ENCODE measurements around the gene TMC7.
A peak's percentile ranks its signal among the peaks of the same experiment; 100 is the strongest.

The TMC7 gene

DNA sequence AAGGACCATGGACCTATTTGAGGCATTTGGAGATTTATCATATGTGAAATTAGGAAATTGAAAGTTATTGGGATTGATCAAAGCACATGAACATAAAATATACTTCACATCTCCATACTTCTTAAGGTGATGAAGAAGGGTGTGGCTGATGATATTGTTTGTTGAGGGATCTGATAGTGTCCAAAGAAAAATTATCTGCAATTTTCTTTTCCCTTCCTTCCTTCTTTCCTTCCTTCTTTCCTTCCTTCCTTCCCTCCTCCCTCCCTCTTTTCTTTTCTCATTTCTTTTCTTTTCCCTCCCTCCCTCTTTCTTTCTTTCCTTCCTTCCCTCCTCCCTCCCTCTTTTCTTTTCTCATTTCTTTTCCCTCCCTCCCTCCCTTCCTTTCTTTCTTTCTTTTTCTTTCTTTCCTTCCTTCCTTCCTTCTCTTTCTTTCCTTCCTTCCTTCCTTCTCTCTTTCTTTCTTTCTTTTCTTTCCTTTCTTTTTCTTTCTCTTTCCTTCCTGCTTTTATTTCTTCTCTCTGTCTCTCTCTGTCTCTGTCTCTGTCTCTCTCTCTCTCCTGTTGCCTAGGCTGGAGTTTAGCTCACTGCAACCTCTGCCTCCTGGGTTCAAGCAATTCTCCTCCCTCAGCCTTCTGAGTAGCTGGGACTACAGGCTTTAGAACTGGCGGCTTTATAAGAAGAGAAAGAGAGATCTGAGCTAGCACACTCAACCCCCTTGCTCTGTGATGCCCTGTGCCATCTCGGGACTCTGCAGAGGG lies 109.1 kb downstream of the TMC7 start:
- DNase-seq = no peak

DNA sequence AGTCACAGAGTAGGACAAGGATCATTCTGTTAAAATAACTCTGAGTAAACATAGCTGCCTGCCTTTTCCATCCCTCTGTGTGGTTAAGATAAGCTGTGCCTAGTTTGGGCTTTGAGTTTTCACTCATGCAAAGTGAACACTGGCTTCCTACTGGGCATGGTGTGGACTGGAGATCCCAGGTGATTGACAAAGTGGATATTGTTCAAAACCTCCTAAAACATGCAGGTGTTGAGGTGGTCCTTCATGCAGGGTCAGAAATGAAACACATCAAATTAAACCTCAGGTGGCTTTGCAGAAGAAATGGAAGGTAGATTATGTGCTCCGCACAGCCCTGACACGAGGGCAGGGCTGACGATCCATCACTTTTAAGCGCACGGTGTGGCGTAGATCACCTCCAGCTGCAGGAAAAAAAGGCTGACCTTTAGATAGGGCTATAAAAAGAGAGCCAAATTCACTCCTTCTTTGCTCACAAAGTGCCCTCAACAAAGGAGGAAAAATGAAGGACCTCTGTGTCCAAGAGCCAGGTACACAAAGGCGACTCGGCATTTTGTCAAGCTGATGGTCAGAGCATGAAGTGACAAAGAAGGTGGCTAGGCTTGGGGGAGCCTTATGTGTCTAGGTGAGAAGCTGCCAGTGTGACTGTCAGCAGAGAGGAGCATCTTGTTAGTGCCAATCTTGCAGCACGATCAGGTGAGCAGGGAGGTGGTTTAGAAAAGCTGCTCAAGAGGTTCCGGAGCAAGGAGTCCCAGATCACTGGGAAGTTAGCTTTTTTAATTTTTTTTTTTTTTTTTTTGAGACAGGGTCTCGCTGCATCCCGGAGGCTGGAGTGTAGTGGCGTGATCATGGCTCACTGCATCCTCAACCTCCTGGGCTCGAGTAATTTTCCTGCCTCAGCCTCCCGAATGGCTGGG lies 110.2 kb downstream of the TMC7 start:
- no peak for DNase-seq

DNA sequence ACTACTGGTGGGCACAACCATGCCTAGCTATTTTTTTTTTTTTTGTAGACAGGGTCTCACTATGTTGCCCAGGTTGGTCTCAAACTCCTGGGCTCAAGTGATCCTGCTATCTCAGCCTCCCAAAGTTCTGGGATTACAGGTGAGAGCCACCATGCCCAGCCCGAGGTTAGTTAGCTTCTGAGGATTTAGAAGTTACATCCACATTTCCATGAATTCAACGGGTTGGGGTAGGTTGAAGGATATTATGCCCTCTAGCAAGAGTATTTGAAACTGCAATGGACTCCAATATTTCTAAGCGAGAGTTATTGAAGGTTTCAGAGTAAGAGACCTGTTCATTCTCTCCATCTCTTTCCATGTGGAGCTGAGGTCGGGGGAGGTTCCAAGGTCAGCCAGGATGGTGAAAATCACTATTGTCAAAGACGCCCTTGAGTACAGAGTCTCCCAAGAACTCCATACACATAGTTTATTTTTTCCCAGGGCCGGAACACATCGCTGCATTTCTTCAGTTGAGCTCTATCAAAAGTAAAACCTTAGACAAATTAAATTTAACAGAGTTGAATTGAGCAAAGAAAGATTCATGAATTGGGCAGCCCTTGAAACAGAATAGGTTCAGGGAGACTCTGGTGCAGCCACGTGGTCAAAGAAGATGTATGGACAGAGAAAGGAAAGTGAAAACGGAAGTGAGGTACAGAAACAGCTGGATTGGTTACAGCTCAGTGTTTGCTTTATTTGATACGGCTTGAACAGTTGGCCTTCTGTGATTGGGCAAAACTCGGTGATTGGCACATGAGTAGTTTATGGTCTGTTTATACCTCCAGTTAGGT lies 111.0 kb downstream of the TMC7 start:
- DNase-seq = peak; percentile 13

DNA sequence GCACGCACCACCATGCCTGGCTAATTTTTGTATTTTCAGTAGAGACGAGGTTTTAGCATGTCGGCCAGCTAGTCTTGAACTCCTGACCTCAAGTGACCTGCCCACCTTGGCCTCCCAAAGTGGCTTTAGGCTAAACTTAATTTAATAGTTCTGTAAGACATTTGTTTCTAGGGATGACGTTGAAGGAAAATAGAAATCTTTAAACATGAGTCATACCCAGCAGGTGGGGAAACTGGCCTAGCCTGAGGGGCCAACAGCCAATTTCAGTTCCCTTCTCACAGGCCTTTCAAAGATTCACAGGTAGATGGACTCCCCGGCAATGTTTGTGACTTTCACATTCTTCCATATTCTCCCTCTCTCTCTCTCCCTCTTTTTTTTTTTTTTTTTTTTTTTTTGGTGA lies 111.9 kb downstream of the TMC7 start:
- no peak for DNase-seq

DNA sequence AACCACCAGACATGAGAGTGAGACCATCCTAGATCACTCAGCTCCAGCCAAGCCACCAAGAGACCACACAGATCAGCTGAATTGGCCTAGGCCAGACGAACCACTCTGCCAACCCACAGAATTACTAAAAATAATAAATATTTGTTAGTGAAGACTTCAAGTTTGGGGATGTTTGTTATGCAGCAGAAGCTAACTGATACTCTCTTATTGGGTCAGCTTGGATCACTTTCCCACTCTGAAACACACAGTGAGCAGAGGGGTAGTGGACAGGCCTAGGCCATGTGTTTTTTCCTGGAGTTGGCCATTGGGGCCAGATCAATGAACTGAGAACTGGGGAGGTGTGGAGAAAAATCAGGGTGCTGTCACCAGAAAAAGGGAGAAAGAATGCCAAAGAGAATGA lies 114.4 kb downstream of the TMC7 start:
- DNase-seq = no peak

DNA sequence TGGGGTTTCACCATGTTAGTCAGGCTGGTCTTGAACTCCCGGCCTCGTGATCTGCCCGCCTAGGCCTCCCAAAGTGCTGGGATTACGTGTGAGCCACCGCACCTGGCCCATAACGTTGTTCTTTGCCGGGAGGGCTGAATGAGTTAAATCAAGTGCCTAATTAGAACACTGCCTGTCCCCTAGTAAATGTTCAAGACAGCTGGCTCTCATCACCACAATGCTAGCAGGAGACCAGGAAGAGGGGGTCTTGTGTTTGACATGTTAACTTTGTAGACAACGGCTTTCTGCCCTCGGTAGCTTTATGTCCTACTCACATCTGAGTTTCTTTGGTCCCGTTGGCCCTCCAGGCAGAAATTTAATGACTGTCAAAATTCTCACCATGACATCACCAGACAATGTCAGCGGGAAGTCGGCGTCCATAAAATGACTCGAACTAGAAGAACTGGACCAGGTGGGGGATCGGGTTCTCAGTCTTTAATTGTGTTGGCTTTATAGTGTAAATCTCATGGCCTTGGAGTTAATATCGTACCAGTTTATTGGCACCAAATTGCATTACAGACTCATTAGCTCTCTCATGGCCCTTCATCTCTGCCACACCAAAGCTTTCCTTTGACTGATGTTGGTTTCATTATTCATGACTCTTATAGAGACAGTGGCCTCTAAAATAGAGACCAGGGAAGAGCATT lies 118.6 kb downstream of the TMC7 start:
- DNase-seq = no peak

DNA sequence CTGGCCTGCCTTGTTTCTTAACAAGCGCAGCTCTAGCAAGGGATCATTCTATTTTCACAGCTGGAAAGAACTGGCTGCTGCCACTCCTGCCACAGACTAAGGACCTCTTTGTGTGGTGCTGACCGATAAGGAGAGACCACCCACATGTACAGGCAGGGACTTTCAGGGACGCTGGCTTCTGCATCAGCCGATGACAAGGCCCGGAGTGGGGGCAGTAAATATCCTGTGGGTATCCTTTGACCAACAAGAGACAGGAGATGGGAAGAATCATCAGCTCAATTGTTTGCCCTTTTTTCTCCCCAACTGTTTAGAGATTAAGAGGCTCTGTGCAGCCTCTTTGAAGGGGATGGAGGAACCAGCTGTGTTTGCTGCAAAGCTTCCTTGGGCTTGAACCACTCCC lies 120.9 kb downstream of the TMC7 start:
- DNase-seq = no peak

DNA sequence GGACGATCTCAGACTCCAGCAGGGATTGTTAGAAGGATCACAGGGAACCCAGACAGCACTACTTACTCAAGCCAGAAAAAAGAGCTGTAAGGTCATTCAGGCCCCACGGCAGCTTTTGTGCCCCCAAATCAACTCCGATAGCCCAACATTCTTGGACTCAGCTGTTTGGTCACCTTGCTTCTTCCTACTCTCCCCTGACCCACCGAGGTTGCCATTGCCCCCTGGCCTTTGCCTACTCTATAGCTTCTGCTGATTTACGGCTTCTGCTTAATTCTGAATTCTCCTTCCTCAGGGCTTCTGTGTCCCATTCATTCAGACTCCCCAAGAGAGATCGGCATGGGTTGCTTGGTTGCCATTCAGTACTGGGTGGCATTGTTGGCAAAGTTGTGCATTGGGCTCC lies 121.4 kb downstream of the TMC7 start:
- no peak for DNase-seq

DNA sequence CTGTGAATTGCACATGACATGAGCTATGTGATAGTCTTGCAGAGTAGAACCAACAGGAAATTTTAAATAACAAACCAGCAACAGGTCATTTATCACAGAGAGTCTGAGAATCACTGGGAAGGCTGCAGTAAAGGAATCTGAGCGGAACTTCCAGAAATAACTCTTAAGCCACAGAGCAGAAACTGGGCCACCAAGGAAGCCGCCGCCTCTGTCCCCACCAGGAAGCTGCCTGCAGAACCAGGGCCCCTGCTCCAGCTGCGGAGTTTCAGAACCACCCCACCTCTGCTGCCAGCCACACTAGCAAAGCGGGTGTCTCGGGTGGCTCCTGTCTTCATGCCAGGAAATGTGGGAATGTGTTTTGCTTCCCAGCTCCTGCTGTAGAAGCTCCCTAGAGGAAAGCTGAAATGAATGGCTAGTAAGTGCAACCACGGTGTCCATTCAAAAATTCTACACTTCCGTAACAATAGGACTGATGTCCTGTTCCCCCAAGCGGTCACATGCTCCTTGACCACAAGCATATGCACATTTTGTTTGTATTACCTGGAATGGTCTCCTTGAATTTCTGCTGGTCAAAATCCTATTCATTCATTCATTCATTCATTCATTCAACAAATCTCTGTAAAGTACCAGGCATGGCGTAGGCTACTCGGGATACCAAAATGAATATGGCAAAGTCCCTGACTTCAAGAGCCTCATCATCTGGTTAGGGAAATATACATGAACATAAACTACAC lies 122.3 kb downstream of the TMC7 start:
- no peak for DNase-seq

DNA sequence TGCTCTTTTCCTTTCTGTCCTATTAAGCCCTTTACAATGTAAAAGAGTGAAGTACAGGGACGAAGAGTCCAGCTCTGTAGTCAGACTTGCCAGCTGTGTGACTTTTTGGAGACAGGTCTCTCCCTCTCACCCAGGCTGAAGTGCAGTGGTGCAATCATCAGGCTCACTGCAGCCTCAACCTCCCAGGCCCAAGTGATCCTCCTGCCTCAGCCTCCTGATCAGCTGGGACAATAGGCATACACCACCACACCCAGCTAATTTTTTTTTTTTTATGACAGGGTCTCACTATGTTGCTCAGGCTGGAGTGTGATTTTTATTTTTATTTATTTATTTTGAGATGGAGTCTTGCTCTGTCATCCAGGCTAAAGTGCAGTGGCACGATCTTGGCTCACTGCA lies 122.9 kb downstream of the TMC7 start:
- no peak for DNase-seq

DNA sequence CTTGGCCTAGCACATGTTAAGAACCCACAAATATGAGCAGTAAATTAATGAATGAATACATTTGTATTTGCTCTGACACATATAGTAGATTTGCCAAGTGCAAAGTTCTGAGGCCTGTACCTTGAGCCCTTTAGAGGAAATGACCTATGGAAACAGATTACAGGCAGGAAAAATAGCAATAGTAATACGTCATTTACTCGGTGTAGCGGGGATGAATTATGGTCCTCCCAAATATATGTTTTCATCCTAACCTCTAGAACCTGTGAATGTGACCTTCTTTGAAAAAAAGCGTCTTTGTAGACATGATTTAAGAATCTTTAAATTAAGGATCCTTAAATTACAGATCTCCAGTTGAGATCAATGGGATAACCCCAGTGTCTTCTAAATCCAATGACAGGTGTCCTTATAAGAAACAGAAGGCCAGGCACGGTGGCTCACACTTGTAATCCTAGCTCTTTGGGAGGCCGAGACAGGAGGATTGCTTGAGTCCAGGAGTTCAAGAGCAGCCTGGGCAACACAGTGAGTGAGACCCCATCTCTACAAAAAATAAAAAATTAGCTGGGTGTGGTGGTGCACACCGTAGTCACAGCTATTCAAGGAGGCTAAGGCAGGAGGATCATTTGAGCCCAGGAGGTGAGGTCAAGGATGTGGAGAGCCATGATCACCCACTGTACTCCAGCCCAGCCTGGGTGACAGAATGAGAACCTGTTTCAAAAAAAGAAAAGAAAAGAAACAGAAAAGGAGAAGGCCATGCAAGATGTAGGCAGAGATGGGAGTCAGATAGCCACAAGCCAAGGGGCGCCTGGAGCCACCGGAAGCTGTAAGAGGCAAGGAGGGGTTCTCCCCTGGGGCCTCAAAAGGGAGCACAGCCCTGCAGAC lies 124.9 kb downstream of the TMC7 start:
- DNase-seq = no peak

DNA sequence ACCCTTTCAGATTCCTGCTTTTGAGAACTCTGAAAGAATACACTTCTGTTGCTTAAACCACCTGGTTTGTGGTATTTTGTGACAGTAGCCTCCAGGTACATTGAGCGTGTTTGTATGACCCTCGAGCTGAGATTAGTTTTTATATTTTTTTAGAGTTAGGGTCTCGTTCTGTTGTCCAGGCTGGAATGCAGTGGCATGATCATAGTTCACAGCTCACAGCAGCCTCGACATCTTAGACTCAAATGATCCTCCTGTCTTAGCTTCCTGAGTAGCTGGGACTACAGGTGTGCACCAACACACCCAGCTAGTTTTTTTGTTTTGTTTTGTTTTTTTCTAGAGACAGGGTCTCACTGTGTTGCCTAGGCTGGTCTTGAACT lies 125.5 kb downstream of the TMC7 start:
- no peak for DNase-seq

DNA sequence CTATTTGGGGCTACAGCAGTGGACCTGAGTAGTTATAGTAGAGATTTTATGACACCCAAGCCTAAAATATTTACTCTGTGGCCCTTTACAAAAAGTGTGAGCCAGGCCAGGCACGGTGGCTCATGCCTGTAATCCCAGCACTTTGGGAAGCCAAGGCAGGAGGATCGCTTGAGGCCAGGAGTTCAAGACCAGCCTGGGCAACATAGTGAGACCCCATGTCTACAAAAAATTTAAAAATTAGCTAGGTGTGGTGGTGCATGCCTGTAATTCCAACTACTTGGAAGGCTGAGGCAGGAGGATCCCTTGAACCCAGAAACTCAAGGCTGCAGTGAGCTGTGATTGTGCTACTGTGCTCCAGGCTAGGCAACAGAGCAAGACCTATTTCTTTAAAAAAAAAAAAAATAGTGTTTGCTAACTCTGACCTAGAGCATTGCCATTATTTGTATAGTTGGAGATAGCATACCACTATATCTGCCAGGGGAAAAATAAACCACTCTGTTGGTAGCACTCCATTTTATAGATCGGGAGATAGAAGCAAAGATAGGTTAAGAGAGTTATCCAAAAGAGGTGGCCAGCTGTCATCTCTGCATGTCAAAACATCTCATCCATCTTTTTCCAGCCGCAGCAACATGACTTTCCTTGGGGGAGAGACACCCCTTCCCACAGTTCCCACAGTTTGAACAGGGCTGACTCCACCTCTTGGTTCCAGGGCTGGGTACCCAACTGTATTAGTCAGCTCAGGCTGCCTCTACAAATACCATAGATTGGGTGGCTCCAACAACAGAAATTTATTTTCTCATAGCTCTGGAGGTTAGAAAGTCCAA lies 127.0 kb downstream of the TMC7 start:
- no peak for DNase-seq

DNA sequence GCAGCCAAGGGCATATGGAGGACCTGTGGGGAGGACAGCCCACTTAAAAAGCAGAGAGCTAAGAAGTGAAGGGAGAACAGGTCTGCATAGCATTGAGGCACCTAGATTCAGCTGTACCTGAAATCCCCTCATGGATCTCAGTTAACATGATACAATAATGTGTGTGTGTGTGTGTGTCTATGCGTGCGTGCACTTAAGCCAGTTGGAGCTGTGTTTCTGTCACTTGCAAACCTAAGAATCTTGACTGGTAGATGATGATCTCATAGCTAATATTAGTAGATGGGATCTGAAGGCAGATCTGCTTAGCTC lies 128.3 kb downstream of the TMC7 start:
- no peak for DNase-seq

Data from DMS 273 treated with DMSO at 0.1 percent for 48 hours (cell line).